CD4-positive, alpha-beta T cell treated with Interleukin-15 for 1 hour (primary cell): ENCODE data around the gene TPI1.

Experiments used
- DNase-seq: peaks from one replicate; pipeline ENCODE4 v3.0.0-alpha.2; 2020

The TPI1 gene

GRCh38 chr12:6828781-6829535 is 38.4 kb upstream of the TPI1 start:
- DNase-seq, result no peak

GRCh38 chr12:6829536-6830220 is 37.7 kb upstream of the TPI1 start:
- DNase-seq, result no peak

DNA sequence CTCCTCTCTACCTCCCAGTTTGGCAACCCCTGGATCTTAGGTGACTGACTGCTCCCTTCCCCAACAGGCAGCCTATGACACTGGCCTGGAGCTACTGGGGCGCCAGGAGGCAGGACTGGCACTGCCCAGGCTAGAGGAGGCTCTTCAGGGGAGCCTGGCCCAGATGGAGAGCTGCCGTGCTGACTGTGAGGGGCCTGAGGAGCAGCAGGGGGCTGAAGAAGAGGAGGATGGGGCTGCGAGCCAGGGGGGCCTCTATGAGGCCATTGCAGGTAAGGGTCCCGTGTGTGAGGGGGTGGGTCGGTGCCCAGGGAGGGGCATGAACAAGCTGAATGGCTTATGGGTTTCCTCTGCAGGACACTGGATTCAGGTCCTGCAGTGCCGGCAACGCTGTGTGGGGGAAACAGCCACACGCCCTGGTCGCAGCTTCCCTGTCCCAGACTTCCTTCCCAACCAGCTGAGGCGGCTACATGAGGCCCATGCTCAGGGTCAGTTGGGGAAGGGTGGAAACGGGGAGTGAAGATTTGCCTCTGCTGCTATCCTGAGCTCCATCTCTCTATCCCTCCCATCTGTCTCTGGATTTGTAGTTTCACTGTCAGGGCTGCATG is 36.9 kb upstream of the TPI1 start:
- DNase-seq, result no peak

GRCh38 chr12:6830999-6831398 is 36.3 kb upstream of the TPI1 start:
- no peak for DNase-seq

DNA sequence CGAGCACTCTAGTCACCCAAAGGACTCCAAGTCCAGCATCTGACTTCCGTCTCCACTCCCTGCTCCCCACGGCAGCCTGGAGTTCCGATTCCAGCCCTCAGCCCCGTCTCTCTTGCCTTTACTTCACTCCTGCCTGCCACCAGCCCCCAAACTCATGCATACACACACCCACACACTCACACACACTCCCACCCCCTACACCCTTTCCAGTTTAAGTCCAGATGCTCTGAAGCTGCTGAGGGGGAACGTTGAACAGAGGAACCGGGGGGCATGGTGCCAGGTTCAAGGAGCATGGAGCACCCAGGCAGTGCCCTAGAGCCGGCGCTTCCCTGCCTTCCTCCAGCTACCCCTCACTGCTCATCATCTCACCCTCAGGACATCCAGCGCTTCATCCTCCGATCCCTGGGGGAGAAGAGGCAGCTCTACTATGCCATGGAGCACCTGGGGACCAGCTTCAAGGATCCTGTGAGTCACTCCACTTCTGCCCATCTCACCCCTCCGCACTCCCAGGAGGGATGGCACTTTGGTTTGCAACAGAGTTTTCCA is 35.8 kb upstream of the TPI1 start:
- no peak for DNase-seq

DNA sequence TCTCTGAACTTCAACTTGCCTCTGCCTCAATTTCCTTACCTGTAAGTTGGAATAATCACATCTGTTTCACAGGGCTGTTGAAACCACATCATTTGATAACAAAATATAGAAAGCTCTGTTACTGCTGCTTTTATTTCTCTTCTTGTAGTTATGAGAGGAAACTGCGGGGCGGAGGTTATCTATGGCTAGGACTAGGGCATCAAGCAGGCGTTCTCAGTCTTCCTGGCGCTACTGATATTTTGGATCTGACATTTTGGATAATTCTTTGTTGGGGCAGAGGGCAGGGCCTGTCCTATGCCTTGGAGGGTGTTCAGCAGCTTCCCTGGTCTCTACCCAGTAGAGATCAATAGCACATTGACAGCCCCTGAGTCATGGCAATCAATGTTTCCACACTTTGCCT is 35.2 kb upstream of the TPI1 start:
- DNase-seq, result no peak

DNA sequence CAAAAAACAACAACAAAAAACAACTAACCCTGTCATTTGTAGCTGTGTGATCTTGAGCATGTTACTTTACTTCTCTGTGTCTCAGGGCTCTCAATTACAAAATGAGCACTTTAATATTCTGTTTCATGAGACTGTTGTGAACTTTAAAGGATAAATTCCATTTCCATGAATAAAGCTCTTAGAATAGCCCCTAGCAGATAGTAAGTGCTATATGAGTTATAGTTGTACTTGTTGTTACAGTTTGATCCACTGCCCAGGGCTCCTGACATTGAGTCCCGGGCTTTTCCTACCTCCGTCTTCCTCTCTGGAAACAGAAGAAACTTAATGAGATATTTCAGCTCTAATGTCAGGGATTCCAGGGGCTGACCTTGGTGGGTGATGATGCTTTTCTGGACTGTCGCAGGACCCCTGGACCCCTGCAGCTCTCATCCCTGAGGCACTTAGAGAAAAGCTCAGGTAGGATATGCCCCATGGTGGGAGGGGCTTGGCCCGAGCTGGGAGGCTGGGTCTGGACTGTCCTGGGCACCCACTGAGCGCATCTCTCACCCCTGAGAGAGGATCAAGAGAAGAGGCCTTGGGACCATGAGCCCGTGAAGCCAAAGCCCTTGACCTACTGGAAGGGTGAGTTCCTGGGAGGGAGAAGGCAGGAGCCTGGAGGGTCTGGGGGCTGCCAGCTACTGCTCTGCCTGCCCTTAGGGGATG is 34.0 kb upstream of the TPI1 start:
- no peak for DNase-seq

GRCh38 chr12:6834254-6834653 is 33.1 kb upstream of the TPI1 start:
- no peak for DNase-seq

GRCh38 chr12:6834873-6835272 is 32.5 kb upstream of the TPI1 start:
- no peak for DNase-seq

DNA sequence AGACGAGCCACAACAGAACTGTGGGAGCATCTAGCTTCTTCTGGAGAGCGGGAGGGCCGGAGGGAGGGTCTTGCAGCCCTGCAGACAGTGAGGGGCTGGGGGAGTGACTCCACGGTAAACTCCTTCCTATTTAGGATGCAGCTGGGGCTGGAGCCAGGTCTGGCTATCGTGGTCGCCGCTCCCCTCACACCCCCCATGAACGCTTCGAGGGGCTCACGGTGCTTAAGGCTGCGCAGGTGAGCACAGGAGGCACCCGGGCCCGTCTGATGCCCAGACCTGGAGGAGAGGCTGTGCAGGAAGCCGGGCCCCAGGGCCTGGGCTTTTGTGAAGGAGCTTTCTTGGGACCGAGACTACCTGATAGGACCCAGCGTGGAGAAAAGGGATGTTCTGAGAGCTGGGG is 30.5 kb upstream of the TPI1 start:
- DNase-seq, result no peak

DNA sequence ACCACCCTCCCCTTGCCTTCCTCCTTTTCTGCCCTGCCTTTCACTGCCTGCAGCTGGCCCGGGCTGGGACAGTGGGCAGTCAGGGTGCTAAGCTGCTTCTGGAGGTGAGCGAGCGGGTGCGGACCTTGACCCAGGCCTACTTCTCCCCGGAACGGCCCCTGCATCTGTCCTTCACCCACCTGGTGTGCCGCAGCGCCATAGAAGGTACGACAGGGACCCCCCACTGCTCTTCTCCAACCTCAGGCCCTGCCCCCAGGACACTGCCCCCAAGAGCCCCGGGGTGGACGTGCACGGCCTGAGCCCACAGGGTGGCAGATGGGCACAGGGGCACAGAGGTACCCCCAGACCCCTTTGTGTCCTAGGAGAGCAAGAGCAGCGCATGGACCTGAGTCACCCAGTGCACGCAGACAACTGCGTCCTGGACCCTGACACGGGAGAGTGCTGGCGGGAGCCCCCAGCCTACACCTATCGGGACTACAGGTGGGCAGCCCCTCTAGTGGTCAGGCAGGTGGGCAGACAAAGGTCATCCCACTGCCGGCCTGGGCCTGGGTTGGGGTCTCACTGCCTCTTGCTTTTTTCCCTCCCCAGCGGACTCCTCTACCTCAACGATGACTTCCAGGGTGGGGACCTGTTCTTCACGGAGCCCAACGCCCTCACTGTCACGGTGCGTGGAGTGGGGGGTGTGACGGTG is 29.8 kb upstream of the TPI1 start:
- no peak for DNase-seq

DNA sequence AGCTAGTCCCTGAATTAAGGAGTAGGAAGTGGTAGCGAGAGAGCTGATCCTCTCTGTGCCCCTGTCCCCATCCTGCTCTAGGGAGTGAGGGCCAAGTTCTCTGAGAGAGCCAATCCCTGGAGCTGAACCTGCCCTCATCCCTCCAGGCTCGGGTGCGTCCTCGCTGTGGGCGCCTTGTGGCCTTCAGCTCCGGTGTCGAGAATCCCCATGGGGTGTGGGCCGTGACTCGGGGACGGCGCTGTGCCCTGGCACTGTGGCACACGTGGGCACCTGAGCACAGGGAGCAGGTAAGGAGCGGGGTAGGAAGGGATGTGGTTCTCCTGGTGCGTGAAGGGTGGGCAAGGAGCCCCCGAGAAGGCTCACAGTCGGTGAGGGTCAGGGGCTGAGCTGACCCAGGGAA is 28.5 kb upstream of the TPI1 start:
- no peak for DNase-seq

- DNase-seq, result no peak
Measured at GRCh38 chr12:6839482-6840201, 27.7 kb upstream of the TPI1 start.

GRCh38 chr12:6840330-6840729 is 27.0 kb upstream of the TPI1 start:
- DNase-seq, result no peak

DNA sequence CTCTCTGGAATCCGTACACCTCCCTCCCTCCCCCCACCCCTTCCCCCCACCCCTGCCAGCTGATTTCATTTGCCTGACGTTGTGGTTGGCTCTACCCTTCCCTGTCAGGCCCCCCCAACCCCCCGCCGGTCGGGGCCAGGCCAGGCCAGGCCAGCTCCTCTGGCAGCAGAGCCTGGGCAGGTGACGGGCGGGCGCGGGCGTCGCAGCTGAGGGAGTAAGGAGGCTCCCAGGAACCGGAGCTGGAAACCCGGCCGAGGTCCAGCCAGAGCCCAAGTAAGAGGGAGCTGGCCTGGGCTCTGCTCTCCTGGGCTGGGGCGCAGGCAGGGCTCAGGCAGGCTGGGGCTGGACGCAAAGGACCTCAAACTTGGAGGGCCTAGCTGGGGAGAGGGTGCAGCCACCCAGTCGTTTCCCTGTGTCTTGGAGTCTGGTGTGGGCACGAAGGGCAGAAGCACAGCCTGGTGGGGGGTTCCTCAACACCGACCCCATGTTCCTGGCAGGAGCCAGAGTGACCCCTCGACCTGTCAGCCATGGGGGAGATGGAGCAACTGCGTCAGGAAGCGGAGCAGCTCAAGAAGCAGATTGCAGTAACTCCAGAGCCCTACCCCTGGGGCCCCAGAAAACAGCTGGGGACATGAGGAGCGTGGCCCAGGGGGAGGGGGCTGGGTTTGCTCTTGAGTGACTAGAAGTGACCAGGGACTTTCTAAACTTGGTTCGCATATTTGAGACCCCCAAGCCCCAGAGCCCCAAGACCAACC is 26.4 kb upstream of the TPI1 start, which contains the start of gene GNB3:
Gene GNB3 (plus strand): TSS at position 165 of the 755 bp plus-strand sequence. CDS start 363 bp downstream, at position 528.
- DNase-seq, result no peak

GRCh38 chr12:6842075-6842474 is 25.3 kb upstream of the TPI1 start:
- DNase-seq, result no peak

DNA sequence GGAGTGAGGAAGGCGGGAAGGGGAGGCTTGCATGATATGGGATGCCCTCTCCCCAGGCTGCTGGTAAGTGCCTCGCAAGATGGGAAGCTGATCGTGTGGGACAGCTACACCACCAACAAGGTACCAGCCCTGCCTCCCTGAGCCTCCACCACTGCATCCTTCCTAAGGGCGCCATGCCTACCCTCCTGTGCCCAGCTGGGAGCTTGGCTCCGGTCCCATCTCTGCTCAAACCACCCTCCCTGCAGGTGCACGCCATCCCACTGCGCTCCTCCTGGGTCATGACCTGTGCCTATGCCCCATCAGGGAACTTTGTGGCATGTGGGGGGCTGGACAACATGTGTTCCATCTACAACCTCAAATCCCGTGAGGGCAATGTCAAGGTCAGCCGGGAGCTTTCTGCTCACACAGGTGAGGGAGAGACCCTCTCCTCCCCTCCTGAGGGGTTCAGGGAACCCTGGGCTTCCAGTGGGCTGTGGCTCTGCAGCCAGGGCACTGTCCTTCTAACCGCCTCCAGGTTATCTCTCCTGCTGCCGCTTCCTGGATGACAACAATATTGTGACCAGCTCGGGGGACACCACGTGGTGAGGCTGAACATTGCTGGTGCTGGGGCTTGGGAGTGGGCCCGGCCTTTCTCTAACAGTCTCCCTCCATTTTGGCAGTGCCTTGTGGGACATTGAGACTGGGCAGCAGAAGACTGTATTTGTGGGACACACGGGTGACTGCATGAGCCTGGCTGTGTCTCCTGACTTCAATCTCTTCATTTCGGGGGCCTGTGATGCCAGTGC is 24.0 kb upstream of the TPI1 start:
- DNase-seq, result no peak

DNA sequence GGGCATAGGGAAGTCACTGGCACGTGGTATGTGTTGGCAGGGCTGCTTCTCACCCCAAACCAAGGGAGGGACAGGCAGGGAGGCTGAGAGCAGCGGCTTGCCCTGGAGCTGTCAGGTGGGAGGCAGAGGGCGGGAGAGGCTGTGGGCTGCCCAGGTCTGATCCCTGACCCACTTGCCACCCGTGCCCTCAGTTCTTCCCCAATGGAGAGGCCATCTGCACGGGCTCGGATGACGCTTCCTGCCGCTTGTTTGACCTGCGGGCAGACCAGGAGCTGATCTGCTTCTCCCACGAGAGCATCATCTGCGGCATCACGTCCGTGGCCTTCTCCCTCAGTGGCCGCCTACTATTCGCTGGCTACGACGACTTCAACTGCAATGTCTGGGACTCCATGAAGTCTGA is 21.9 kb upstream of the TPI1 start:
- DNase-seq, result no peak

- DNase-seq, result no peak
Measured at GRCh38 chr12:6846316-6846869, 20.9 kb upstream of the TPI1 start.

GRCh38 chr12:6847676-6848075 is 19.7 kb upstream of the TPI1 start:
- DNase-seq, result no peak
